ENCODE results near the gene CACYBP. TPM values are rescaled to one million over a fixed set of nuclear protein-coding genes. Genes with fewer than 3 reads are reported as not detected.

Gene CACYBP
- 179 to 208 TPM (median 191 TPM) in 5 replicates for total RNA-seq (2022; extraction: Qiagen RNA extraction; ENCODE audit: low read depth)

GRCh38 chr1:174999936-175000696 is at the start of gene CACYBP:
Gene CACYBP, plus strand, starts transcription at chr1:174999947. Its CDS starts 234 bp downstream, at chr1:175000181.

GRCh38 chr1:175023043-175023921 is 23.5 kb downstream of the CACYBP start, which contains the start of gene MRPS14:
Gene MRPS14, minus strand, starts transcription at chr1:175023425. Its CDS starts 17 bp downstream, at chr1:175023408.

Other genes with a start within 250 kb of the CACYBP start
- gene MRPS14, start 23.5 kb downstream of the CACYBP start, total RNA-seq (2022; extraction: Qiagen RNA extraction; ENCODE audit: low read depth): 17.0 to 27.7 TPM (median 25.7 TPM) in 5 replicates
- gene TNN, start 67.9 kb downstream of the CACYBP start, total RNA-seq (2022; extraction: Qiagen RNA extraction; ENCODE audit: low read depth): 0.01 TPM in 1 of 5 replicates, not detected in the others
- 0.31 to 0.58 TPM (median 0.47 TPM) in 5 replicates for gene KIAA0040, start 192.8 kb downstream of the CACYBP start, total RNA-seq (2022; extraction: Qiagen RNA extraction; ENCODE audit: low read depth)